ENCODE results near the gene CHN1.

DNA sequence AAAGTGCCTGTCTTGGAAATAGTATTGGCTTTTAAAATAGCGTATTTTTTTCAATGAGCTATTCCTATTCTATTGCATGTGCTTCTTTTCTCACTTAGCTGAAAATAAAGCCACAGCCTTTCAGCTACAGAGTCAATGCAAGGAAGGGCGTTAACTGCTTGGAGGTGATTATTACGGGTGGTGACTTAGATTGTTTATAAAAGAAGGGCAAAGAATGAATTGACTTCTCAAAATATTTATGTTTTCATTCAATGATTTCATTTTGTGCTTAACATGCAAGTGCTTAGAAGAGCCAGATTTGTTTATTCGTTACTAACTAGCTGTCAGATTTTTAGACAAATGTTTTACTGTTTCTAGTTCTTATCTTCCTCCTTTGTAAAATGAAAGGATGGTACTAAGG lies 2.8 kb upstream of the CHN1 start:
- TF ChIP-seq, protein P1, sequence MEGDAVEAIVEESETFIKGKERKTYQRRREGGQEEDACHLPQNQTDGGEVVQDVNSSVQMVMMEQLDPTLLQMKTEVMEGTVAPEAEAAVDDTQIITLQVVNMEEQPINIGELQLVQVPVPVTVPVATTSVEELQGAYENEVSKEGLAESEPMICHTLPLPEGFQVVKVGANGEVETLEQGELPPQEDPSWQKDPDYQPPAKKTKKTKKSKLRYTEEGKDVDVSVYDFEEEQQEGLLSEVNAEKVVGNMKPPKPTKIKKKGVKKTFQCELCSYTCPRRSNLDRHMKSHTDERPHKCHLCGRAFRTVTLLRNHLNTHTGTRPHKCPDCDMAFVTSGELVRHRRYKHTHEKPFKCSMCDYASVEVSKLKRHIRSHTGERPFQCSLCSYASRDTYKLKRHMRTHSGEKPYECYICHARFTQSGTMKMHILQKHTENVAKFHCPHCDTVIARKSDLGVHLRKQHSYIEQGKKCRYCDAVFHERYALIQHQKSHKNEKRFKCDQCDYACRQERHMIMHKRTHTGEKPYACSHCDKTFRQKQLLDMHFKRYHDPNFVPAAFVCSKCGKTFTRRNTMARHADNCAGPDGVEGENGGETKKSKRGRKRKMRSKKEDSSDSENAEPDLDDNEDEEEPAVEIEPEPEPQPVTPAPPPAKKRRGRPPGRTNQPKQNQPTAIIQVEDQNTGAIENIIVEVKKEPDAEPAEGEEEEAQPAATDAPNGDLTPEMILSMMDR (IDR thresholded peaks at IDR 0.05): no peak
- TF ChIP-seq POLR2A (IDR thresholded peaks at IDR 0.05): no peak
- no peak for TF ChIP-seq POLR2AphosphoS5 (IDR thresholded peaks at IDR 0.05)
- TF ChIP-seq EP300 (IDR thresholded peaks at IDR 0.05): no peak

Data from sigmoid colon (tissue), 4 donors.